ENCODE measurements around the gene DNAL4.
"Not testable (repeated sequence)": the region's sequence is repeated elsewhere in the genome, so short reads cannot be mapped to it uniquely, and the experiment has no call there.

DNAL4 gene

GRCh38 chr22:38826801-38827200 is 32.9 kb upstream of the DNAL4 start:
- no peak for DNase-seq

GRCh38 chr22:38826386-38826785 is 32.4 kb upstream of the DNAL4 start:
- no peak for DNase-seq

GRCh38 chr22:38824585-38824984 is 30.6 kb upstream of the DNAL4 start:
- peak in 1 of 2 experiments; percentile 13 for DNase-seq

GRCh38 chr22:38823637-38824036 is 29.7 kb upstream of the DNAL4 start:
- DNase-seq, result no peak

- DNase-seq, result no peak
These were observed 29.1 kb upstream of the DNAL4 start for GRCh38 chr22:38823076-38823475.

GRCh38 chr22:38820020-38820419 is 26.1 kb upstream of the DNAL4 start:
- no peak for DNase-seq

- DNase-seq, result no peak
These were observed 25.5 kb upstream of the DNAL4 start for GRCh38 chr22:38819387-38819940.

GRCh38 chr22:38817196-38817595 is 23.3 kb upstream of the DNAL4 start:
- no peak for DNase-seq

- DNase-seq, result no peak
These were observed 21.9 kb upstream of the DNAL4 start for GRCh38 chr22:38815842-38816241.

- no peak for DNase-seq
These were observed 17.3 kb upstream of the DNAL4 start for GRCh38 chr22:38811241-38811640.

- not testable (repeated sequence) for DNase-seq
These were observed 11.2 kb upstream of the DNAL4 start for GRCh38 chr22:38805041-38805593.

GRCh38 chr22:38802671-38803121 is 8.8 kb upstream of the DNAL4 start:
- DNase-seq, result no peak

GRCh38 chr22:38799265-38800002 is 5.5 kb upstream of the DNAL4 start:
- no peak for DNase-seq

- DNase-seq, result no peak
These were observed 4.6 kb upstream of the DNAL4 start for GRCh38 chr22:38798496-38798895.

GRCh38 chr22:38796262-38796957 is 2.5 kb upstream of the DNAL4 start:
- no peak for DNase-seq

- no peak for DNase-seq
These were observed 1.6 kb upstream of the DNAL4 start for GRCh38 chr22:38795569-38795968.

- DNase-seq, result no peak
These were observed 626 bp downstream of the DNAL4 start for GRCh38 chr22:38793317-38793716.

GRCh38 chr22:38792833-38793232 is 1.1 kb downstream of the DNAL4 start:
- DNase-seq, result no peak

- no peak for DNase-seq
These were observed 4.3 kb downstream of the DNAL4 start for GRCh38 chr22:38789606-38790005.

GRCh38 chr22:38788846-38789245 is 5.1 kb downstream of the DNAL4 start:
- DNase-seq, result no peak

- no peak for DNase-seq
These were observed 5.7 kb downstream of the DNAL4 start for GRCh38 chr22:38788021-38788816.

GRCh38 chr22:38786631-38787030 is 7.3 kb downstream of the DNAL4 start:
- no peak for DNase-seq

GRCh38 chr22:38784856-38785255 is 9.1 kb downstream of the DNAL4 start:
- no peak for DNase-seq

All from stimulated activated CD4-positive, alpha-beta T cell treated with anti-CD3 and anti-CD28 coated beads, Interleukin-4, amount 100 ng/mL, for 4 hours (primary cell).